ENCODE measurements around the gene OTUD7B.
A peak's percentile ranks its signal among the peaks of the same experiment; 100 is the strongest.
"Not testable (repeated sequence)": the region's sequence is repeated elsewhere in the genome, so short reads cannot be mapped to it uniquely, and the experiment has no call there.

Gene OTUD7B

GRCh38 chr1:150002217-150002616 lies 8.3 kb downstream of the OTUD7B start:
- DNase-seq, result no peak

GRCh38 chr1:150001415-150001814 lies 9.1 kb downstream of the OTUD7B start:
- DNase-seq, result no peak

- no peak for DNase-seq
Observed at GRCh38 chr1:149997585-149998262, 12.8 kb downstream of the OTUD7B start.

- peak; percentile 27 for DNase-seq
Observed at GRCh38 chr1:149995927-149996326, 14.6 kb downstream of the OTUD7B start.

DNA sequence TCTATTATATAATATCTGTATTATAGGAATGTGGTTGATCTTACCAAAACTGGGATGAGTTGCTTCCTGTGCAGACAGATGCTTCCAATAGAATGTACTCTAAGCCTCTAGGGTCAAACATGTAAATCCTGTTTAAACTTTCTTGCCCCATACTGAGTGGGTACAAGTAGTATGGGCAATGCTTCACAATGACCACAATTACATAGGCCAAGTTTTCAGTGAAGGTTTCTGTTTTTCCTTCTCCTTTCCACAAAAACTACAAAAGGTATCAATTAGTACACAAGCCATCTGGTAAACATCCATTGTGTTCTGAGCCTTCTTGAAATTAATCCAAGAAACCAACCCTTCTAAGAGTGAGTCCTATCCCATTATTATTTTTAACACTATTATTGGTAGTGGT lies 16.8 kb downstream of the OTUD7B start:
- DNase-seq, result no peak

- no peak for DNase-seq
Observed at GRCh38 chr1:149993181-149993580, 17.3 kb downstream of the OTUD7B start.

DNA sequence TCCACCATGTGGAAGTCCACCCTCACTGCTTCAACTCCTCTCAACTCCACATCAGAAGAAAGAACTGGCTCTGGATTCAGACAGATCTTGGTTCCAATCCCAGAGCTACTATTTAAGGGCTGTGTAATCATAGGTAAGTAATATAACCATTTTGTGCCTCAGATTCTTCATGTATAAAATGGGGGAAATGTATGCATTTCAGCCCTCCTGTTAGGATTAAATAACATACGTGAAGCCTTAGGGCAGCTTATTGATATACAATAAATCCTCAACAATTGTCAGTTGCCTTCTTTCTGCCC lies 23.3 kb downstream of the OTUD7B start:
- DNase-seq, result no peak

DNA sequence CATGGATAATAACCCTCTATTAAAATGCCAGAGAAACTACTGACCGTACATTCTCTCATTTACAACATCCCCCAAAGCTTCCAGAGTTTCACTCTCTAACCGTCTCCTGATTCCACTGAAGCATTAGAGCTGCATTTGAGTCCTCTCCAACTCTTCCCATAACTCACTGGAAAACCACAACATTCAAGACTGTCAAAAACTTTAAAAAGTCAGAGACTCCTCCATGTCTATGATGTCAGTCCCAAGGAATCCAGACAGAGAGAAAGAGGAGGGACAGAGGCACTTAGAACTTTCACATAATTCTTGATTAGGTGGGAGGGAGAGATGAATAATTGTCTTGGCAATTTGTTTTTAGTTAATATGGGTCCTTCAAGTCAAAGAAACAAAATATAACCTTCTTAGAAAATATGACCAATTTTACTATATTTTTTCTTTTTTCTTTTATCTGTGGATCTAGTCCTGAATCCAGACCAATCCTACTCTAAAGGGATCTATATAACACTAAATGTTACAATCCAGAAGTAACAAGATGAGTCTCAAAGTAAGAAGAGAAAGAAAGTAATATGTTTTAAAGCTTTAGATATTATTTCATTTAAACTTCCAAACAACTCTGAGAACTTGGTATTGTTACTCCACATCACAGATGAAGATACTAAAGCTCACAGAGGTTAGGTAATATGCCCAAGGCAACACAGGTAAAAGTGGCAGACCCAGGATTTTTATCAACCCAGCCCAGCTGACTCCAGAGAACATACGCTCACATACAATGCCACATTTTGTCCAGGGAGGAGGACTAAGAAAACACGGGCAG lies 23.8 kb downstream of the OTUD7B start:
- peak; percentile 96 for DNase-seq

DNA sequence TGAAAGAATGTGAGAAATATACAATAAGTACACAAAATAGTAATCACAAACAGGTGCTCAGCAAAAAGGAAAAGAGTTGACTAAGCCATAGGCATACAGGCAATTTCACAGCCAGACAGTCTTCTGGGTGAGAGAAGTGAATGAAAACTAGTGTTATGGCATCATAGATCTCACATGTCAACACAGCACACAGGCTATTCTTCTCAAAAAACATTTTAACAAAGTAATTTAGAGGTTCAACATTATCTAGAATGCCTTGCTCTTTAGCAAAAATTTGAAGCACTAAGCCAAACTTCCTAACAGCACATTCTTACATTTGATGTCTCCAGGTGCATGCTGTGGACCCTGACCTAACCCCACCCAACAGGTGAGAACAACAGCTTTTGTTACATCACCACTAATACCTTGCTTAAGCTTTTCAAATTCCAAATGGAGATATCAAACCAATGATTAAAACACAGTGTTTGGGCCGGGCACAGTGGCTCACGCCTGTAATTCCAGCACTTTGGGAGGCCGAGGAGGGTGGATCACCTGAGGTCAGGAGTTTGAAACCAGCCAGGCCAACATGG lies 30.5 kb downstream of the OTUD7B start:
- peak; percentile 24 for DNase-seq

DNA sequence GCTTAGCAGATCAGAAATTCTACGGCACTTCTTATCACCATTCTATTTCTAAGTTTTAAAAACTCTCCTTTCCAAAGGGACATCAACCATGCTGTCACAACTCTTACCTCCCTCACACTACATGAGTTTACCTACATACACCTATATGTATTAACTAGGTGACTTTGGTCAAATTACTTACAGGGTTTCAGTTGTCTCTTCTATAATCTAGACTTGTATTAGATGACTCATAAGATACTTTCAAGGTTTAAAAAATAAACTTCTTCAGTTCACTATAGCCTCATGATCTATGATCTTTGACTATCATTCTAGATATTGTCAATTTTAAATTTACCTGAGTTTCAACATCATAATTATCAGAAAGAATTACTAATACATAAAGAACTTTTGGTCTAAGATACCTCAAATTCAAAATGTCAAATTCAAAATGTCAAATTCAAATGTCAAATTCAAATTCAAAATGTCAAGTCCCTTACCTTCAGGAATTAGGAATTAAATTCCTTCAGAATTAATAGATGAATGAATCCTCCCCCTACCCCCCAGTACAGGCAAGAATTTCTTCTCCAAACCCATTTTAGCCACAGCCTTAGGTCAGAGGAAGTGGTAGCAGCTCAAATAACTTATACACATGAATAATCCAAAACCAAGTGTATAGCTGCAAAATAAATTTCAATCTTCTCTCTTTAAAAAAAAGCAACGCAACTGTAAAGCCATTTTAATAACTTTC lies 31.1 kb downstream of the OTUD7B start:
- DNase-seq, result peak; percentile 24

- DNase-seq, result peak; percentile 24
Observed at GRCh38 chr1:149978547-149979023, 31.9 kb downstream of the OTUD7B start.

DNA sequence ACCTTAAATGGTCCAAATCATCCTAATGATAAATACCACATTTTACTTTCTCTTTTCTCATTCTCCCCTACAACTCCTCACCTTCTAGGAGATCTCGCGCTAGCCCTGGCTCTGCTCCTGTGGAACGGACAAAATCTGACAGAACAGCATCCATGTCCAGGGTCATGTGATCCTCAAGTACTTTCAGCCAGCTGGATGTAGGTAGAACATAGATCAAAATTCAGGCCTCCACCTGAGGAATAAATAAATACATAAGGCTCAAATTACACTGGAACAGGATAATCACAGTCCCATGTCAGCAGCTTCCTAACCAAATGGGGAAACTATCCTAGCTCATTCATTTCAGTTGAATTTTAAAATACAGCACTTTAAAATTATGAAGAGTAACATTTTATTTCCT lies 33.2 kb downstream of the OTUD7B start:
- no peak for DNase-seq

DNA sequence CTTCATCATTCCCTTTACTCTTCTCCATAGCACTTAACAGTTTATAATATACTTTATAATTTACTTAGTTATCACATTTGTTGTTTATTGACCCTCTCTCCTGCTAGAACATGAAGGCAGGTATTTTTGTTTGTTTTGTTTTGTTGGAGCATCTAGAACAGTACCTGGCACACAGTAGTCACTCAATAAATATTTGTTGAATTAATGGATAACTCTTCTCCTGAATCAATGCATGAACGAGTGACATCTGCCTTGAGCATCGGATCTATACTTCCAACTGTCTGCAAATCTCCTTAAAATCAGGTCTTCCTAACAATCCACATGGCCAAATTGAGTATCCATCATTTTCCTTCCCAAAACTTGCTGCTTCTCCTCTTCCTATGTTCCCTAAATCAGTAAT lies 38.0 kb downstream of the OTUD7B start:
- DNase-seq, result no peak

- DNase-seq, result no peak
Observed at GRCh38 chr1:149967646-149968045, 42.9 kb downstream of the OTUD7B start.

DNA sequence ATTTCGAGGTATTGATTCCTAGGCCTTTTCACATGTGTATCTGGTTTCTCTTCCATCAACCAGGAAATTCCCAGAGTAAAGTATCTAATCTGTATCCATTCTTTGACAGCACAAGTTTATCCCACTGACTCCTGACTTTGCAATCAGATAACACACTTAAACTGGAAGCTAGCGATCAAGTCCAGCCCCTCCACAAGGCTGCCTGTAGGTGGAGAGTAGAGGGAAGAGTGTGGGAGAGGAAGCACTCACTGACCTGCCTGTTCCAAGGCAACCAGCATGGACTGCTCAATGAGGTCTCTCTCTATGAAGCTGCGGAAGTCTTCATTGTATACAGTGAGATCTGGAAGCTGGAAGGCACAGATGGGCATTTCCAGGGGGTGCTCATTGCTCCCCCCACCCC lies 43.5 kb downstream of the OTUD7B start:
- no peak for DNase-seq

DNA sequence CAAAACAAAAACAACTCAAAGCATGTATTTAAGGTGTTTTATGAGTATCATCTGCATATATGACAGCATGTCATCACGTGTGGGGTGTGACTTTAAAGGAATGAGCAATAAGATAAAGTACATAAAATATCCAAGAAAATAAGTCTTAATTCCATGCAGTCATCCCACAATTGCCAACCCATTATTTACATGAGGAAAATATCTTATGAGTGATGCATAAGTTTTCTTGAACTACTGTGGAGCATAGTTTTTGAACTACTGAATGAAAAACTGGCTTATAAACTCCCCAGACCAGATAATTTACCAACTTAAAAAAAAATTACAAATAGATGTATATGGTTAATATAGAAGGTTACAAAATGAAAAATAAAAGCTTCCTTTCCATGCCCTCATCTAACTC lies 44.1 kb downstream of the OTUD7B start:
- no peak for DNase-seq

DNA sequence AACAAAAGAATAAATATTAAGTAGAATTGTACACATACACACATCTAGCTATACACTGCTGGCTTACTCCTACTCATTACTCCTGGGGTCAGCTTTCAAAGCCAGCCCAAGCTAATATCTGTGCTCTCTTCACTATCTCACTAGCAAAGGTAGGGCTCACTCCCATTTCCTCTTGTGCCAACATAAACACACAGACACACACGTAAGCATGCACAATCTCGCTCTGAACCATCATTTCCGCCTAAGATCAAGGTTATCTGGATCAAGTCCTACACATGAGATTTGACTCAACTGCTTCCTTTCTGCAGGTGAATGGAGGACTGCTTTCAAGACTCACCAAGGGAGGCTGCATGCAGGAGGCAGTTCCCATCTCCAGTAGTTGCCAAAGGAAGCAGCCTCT lies 45.1 kb downstream of the OTUD7B start:
- no peak for DNase-seq

DNA sequence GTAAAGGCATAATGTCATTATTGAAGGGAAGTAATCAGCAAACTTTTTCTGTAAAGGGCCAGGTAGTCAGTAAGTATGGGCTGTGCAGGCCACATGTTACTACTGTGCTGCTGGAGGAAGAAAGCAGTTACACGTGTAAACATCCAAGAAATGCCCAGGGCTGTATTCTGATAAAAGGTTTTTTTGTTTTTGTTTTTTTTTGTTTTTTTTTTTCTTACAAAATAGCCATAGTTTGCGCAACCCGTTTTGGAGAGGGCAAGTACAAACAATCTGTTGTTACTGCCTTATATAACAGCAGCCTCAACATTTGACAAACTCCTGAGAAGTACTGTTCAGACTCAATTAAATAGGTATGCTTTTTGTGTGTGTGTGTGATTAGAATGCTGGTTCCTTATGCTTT lies 47.2 kb downstream of the OTUD7B start:
- no peak for DNase-seq

DNA sequence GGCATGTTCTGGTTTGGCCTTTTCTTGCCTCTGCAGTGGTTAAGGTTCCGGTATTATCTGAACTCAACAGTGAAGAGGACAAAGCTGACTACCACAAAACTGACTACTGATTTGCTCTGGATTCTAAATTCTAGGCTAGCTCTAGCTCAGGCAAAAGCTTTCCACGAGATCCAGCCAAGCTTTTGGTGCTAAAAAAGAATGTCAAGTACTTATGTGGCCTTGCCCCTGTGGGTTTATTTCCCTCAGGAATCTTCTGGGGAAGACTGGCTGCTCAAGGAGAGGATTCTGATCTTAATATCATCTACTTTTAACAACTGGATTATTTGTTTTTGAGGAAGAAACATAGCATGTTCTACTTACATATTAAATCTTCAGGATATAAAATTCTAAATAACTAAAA lies 47.8 kb downstream of the OTUD7B start:
- no peak for DNase-seq

DNA sequence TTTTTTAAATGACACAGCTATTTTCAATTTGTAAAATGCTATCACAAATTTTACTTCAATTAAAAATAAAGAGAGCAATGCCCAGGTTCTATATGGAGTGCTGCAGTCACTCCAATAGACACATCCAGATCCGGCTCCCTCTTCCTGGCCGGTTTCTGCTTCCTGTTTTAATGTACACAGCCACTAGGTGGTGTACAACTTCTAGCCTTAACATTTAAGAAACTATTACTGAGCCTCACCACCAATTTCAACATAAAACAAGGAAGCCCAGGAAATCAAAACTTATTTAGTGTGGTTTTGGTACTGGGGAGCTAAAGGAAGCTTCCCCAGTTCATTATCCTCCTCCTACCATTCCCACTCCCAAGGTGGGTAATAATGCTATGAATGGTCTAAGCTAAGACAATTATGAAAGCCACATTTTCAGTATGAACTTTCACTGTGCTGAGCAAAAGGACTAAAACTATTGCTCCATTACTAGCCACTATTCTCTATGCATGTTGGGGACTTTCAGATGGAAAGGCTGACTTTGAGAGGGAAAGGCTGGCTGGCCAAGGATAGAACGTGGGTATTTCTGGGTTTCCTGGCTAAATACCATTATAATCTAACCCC lies 48.4 kb downstream of the OTUD7B start:
- DNase-seq, result peak; percentile 74

- DNase-seq, result not testable (repeated sequence)
Observed at GRCh38 chr1:149957548-149957947, 53.0 kb downstream of the OTUD7B start.

DNA sequence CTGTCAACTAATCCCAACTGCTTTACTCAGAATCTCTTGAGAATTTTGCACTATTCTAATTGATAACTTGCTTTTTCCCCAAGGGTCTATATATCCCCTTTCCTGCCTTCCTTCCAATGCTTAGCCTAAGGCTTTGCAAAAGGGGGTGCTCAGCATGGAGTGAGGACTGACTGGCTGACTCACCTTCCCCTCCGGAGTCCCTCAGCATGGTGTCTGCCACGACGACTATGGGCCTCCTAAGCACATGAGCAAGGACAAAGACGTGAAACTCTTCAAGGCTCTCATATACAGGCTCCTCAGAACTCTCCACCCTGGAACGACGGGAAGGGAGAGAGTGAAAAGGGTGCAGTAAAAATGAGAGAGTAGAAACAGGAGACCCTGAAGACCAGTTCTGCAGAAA lies 60.6 kb downstream of the OTUD7B start:
- DNase-seq, result no peak

DNA sequence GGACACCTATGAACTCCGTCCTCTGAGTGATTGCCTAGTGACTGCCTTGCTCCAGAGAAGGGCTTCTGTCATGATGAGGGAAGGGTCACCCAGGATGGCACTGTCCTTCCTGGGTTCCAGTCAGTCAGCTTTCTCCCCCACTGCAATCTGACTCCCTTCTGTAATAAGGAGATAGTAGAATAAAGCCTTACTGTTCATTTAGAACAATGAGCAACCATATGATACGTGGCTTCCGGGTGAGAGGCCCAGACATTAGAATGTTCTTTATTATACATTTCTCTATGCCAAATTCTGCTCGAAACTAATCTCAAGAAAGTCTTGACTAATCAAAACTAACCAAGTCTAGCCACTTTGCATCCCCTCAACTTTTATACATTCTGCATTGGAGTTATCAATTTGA lies 65.3 kb downstream of the OTUD7B start:
- DNase-seq, result no peak
